HPDE6-E6E7 (cell line): Measurements from ENCODE around the gene MST1.

Source experiments
- DNase-seq: peaks from one replicate; pipeline ENCODE4 v3.0.0; 2011; ENCODE audit warnings: missing footprints; ENCODE audit errors: extremely low spot score

MST1 gene

DNA sequence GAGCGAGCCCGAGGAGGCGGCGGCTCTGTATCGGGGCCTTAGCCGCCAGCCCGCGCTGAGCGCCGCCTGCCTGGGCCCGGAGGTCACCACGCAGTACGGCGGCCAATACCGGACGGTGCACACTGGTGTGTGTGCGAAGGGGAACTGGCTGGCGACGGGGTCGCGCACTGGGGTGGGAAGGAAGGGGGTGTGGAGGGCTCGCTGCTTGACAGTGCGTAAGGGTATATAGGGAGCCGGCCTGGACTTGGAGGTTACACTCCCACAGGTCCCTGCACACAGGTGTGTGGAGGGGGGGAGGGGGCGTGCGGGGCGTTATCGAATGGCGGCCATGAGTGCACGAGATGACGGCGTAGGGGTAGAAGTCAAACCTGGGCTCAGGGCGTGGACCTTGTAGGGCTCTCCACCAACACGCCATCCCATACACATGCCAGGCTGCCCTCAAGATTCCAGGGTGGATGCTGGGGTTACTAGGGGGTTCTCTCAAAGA is 14.7 kb downstream of the MST1 start:
- DNase-seq: no peak

DNA sequence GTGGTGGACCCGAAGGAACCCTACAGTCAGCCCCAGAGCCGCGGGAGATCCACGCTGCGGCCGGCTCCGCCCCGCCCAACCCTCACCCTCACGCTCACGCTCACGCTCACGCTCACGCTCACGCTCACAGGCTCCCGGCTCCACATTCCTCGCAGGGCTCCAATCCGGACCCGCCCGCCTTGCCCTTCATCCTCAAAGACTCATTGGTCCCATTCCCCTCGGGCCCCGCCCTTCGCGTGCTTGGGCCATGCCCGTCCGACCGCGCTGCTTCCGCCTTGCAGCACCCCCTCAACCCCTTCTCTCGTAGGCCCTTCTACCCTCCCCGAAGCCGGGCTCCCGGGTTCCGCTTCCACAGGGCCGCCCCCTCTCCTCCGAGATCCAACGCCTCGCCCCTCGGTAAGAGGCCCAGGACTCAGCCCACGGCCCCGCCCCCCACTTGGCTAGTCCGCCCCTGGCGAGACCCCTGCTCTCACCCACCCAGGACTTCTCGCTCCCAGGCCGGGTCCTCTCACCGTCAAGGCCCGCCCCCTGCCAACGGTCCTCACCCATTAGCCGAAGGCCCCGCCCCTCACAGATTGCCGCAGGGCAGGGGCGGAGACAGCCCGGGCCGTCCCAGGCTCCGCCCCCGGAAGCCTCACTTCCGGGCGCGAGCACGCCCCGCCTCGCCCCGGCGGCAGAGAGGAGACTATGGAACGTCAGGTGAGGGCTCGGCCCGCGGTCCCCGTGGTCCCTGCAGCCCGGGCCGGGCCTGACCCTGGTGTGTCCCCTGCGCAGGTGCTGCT is 15.4 kb downstream of the MST1 start, which contains the start of gene APEH:
TSS of gene APEH (plus strand) at position 637 of the 782 bp plus-strand sequence. CDS start at position 688, 51 bp downstream.
- peak; percentile 69 for DNase-seq

DNA sequence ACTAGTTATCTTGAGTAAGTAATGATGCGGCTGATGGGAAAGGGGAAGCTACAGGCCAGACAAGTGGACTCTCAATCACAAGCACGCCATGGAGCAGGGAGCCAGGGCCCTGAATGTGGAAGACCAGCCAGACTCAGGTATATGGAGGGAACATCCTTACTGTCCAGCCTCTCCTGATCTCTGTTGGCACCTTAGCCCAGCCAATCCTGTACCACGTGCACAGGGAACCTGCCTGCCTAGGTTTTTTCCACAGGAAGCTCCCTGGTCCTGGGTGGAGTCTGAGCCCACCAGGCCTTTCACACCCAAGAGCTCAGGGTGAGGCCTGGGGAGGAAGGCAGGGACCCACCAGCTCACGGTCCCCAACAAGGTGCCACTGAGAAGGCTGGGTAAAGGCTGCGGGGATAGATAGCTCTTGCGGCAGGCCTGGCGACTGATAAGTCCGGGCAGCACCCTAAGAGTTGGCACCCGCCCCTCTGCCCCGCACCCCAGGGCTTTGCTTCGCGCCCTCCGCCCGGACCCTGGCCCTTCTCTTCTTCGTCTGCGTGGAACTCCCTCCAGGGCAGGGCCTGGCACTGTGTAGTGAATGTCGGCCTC is 16.1 kb downstream of the MST1 start:
- DNase-seq: no peak

DNA sequence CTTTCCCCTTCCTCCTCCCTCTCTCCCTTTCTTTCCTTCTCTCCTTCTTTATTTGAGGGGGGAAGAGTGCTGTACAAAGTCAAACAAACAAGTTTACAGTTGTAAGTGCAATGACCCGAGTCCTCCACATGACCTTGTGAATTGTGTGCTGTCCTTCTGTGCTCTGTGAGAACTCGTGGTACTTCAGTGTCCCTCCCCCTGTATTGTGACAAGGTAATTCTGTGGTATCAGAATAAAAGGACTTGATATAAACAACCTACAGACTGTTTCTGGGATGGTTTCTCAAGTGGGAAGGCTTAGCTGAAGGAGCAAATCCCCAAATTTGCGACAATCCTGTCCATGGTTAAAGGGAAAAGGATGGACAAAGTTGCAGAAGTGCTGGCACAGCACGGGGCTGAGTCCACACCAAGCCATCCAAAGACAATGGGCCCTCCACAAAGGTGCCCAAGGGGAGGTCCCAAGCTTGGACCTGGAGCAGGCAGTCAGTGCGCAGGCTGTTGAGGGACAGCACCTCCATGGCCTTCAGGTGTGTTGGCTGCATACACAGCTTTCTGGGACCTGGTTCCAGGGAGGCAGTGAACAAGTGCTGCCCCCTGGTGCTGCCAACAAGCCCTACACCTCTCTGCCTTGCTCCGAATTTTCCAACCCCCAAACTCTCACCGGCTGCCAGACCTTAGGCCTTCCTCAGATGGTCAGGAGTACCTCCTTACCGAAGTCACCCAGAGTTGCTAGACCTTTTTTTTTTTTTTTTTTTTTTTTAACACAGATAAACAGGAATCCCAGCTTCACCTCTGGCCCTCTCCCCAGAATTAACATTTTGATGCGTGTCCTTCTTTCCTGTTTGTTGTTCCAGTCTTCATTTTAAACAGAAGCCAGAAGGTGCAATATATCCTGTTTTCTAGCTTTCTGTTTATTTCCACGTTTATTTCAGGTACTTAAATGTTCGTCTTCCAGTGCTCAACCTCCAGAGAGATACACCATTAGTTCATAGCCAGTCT is 17.7 kb downstream of the MST1 start:
- DNase-seq: peak; percentile 37

DNA sequence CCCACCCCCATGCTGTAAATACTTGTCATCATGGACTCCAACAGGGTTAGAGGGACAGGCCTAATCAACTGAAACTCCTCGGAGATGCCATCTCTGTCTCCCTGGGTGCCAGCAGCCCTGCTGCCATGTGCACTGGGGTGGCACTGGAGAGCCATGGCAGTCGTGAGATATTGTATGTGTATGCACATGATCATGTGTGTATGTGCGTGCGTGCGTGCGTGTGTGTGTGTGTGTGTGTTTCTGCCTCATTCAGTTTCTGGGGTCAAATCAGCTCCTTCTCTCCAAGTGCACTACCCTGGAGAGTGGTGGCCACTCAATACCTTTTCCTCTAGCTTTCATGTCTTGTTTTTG is 18.4 kb downstream of the MST1 start:
- DNase-seq: no peak

DNA sequence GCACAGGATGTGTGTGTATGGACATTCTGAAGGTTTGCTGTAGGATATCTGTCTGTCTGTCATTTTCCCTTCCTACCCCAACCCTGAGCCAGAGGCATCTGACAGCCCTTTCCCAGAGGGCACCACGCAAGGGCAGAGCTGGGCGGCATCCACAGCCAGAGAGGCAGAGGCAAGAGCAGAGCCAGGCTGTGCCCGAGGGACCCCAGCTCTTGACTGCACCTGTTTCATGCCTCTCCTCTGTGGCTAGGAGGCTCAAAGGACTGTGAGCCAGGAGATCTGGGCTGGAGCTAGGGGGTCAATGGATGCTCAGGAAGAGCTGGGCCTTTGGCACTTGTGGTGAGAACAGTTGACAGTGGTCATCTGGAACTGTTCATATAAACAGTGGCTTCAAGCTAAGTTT is 19.9 kb downstream of the MST1 start:
- no peak for DNase-seq

DNA sequence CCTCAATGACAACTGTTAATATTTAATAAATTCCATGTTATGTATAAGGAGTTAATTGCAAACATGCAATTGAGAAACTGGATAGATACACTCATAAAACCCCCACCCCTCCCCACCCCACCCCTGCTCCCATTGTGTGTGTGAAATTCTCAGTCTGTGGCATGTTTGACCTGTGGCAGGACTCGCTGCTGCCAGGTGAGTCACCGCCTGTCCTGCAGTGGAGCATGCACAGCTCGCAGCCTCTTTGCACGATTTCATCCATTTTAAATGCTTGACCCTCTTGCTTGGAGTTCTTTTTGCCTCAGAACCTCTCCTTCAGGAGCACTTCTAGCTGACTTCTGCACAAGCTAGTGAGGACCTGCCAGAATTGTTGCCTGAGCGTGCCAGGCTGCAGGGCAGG is 20.4 kb downstream of the MST1 start:
- no peak for DNase-seq

DNA sequence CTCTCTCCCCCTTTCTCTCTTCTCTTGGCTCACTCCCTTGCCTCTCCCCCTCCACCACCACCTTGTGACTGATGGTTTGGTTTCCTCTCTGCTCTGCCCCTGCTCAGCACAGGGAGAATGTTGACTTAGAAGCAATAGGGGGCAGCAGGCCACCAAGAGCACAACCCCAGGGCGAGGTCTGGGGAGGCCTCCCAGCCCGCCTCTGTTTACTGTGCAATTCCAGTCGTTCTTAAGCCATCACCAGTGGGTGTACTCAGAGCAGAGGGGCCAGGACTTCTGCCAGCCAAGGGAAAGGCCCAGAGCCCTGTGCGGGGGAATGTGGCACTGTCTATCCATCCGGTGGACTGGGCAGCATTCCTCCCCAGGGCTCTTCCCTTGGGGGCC is 20.9 kb downstream of the MST1 start:
- no peak for DNase-seq

DNA sequence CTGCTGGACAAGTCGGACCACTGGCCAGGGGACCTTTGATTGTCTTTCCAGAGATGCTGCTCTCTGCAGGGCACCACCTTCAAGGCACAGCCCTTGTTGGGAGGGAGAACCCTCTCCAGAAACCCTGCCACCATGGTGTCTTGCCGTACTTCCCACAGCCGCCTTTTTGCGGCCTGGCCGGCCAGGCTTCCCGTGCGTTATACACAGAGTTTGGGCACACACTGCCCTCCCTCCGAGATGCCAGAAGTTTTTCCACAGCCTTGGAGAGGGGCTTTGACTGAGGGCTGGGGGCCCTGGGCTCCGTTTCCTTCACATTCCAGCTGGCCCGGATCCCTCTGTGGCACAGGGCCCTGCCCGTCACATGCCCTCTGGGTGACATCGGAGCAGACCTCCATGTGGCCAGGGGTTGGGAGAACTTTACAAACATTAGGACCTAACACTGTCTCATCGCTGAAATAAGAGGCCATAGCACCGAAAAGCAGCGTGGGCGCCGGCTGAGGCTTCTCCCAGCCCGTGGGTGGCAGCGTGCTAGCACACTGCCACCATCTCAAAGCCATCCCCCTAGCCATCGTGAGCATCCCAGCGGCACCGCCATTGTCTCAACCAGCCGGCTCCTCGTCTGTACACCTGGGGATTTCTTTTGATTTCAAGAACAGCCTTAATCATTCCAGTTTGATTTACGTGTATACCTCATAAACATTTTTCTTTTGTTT is 21.4 kb downstream of the MST1 start:
- no peak for DNase-seq

DNA sequence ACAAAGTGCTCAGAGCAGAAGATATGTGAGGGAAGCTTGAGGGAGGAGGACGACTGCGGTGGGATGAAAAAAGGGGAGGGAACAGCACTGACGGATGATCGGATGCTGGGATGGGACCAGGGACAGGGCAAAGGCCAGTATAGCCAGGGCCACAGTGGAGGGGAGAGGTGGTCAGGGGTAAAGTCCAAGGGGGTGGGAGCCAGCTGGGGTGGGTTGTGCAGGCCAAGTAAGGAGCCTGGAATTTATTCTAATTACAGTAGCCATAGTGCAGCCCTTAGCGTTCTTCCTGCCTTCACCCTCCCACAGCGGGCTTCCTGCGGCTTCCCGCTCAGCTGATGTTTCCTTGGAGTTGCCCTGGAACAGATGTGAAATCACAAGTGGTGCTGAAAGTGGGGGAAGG is 22.7 kb downstream of the MST1 start:
- DNase-seq: no peak

DNA sequence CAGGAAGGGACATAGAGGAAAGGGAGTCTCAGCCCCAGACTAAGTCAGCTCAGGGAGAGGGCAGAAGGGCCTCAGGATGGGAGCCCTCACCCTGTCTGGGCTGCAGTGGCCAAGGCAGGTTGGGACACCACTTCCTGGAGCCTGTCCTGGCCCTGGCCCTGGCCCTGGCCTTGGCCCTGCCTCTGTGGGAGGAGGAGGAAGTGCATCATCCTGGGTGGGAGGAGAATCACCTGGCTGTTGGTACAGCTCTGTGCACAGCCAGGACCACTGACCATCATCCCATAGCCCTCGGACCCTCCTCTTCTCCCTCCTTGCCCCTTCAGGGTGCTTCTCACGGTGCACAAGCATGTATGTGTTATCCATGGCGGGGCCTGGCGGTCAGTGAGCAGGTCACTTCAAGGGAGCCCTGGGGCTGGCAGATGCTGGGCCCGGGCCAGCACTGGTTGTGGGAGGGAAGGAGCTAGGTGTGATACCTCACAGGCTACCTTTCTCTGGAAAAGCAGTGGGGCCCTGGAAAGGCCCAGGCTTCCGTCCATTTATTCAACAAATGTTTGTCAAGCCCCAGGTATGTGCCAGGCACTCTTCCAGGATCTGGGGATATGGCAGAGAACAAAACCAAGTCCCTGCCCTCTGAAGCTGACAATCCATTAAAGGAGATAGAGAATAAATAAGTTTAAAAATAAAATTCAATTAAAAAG is 23.3 kb downstream of the MST1 start:
- no peak for DNase-seq

DNA sequence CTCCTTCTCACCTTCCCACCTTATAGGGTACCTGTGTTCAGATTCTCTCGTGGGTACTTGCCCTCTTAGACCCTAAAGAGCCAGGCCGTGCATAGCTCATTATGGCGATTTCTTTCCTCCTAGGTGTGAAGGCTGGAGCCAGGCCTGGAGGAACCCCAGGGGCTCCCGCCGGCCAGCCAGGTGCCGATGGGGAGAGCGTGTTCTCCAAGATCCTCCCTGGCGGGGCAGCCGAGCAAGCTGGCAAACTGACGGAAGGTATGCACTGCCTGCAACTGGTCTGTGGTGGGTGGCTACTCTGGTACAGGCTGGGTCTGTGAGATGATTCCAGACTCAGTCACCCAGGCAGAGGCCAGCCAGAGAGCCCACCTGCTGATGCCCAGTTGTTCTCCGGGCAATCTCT is 25.0 kb downstream of the MST1 start:
- no peak for DNase-seq

DNA sequence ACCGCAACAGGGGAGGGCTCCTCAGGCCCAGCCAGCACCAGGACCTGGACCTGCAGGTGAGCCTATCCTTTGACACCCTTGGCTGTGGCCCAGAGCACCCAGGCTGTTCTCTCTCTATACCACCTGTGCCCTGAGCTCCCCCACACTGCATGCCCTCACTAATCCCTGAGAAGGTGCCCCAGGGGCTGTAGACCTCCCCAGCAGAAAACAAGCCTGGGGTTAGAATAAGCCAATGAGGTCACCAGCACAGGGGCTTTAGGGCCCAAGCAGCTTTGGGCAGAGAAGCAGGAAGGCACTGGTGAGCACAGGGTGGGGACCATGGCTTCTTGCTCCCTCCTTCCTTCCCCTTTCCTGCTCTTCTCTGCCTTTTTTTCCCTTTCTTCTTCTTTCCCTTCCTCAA is 25.4 kb downstream of the MST1 start:
- DNase-seq: no peak

DNA sequence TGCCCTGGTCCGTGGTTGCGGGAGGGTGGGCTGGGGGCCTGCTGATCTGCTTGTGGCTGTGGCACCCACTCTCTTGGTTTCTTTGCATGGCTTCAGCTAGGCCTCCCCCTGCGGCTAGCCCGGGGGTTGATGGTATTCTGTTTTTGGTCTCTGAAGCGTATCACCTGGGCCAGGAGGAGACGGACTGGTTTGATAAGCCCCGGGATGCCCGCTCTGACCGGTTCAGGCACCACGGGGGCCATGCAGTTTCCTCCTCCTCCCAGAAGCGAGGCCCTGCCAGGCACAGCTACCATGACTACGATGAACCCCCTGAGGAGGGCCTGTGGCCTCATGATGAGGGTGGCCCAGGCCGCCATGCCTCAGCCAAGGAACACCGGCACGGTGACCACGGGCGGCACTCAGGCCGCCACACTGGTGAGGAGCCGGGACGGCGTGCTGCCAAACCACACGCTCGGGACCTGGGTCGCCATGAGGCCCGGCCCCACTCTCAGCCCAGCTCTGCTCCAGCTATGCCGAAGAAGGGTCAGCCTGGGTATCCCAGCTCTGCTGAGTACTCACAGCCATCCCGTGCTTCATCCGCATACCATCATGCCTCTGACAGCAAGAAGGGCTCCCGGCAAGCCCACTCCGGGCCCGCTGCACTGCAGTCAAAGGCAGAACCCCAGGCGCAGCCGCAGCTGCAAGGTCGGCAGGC is 26.4 kb downstream of the MST1 start:
- DNase-seq: no peak

DNA sequence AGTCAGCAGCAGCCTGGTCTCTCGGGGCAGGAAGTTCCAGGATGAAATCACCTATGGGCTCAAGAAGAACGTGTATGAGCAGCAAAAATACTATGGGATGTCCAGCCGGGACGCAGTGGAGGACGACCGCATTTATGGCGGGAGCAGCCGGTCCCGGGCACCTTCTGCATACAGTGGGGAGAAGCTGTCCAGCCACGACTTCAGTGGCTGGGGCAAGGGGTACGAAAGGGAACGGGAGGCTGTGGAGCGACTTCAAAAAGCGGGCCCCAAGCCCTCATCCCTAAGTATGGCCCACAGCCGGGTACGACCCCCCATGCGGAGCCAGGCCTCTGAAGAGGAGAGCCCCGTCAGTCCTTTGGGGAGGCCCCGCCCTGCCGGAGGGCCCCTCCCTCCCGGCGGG is 27.3 kb downstream of the MST1 start:
- no peak for DNase-seq

DNA sequence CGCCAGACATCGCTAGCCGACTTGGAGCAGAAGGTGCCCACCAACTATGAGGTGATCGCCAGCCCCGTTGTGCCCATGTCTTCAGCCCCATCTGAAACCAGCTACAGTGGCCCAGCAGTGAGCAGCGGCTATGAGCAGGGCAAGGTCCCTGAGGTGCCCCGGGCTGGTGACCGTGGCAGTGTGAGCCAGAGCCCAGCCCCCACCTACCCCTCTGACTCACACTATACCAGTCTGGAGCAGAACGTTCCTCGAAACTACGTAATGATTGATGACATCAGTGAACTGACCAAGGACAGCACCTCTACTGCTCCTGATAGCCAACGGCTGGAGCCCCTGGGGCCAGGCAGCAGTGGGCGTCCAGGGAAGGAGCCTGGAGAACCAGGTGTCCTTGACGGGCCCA is 28.0 kb downstream of the MST1 start:
- no peak for DNase-seq

DNA sequence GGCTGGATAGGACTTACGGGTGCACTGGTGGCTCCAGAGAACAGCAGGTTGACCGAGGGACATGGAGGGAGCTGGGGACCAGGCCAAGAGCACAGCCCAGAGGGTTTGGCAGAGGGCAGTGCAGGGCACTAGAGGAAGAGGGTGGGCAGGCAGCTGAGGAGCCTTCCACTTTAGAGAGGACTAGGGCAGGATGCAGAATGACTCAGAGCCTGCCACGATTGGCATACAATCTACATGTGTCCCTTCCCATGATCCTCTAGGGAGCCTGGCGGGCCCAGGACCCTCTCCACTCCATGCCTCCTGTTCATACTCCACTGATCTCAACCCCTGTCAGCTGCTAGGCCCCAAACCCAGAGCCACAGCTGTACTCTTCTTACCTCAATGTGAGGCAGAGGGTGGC is 29.5 kb downstream of the MST1 start:
- no peak for DNase-seq

DNA sequence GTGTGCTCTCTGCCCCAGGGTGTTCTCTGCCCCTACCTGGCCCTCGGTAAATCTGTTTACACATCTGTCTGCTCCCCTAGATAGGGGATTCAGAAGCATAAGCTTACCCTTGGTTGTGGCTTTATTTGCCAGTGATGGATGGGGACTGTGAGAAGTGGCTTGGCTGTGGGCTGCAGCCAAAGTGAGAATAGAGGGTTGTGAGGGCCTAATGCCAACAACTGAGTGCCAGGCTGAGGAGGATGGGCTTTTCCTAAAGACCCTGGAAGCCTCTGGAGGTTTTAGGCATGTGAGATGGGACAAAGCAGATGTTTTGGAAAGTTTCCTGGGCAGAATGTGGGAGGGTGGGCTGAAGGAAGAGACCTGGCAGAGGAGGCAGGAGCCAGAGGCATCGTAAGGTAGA is 30.6 kb downstream of the MST1 start:
- no peak for DNase-seq

DNA sequence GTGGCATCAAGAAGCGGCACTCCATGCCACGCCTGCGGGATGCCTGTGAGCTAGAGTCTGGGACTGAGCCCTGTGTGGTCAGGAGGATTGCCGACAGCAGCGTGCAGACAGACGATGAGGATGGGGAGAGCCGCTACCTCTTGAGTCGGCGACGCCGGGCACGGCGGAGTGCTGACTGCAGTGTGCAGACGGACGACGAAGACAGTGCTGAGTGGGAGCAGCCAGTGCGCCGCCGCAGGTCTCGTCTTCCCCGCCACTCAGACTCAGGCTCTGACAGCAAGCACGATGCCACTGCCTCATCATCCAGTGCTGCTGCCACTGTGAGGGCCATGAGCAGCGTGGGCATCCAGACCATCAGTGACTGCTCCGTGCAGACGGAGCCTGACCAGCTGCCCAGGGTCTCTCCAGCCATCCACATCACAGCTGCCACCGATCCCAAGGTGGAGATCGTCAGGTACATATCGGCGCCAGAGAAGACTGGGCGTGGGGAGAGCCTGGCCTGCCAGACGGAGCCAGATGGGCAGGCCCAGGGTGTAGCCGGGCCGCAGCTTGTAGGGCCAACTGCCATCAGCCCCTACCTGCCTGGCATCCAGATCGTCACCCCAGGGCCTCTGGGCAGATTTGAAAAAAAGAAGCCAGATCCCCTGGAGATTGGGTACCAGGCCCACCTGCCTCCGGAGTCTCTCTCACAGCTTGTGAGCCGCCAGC is 31.9 kb downstream of the MST1 start:
- no peak for DNase-seq
